Tibial artery (tissue), 4 donors: ENCODE data around the gene ADCY1.

Experiments used
- DNase-seq, 2 donors: peaks; one replicate each; pipeline ENCODE4 v3.0.0-alpha.2; 2019
- H3K27ac ChIP-seq, 2 donors: fragments of 200-600 bp; sonication (generic) in 1 of 2; 1 replicate in 1 of 2; 2 replicates in 1 of 2; pipeline ENCODE4 v1.5.1; 2018 to 2019; ENCODE audit warnings: mild to moderate bottlenecking in 1 of 2
- H3K27me3 ChIP-seq, 2 donors: fragments of 200-600 bp; sonication (generic) in 1 of 2; one replicate each; pipeline versions ENCODE4 v1.5.1 to v1.6.0; 2016 to 2019
- H3K36me3 ChIP-seq, 3 donors: fragments of 200-600 bp; sonication (generic) in 2 of 3; one replicate each; pipeline ENCODE4 v1.5.1; 2016 to 2019; ENCODE audit warnings: mild to moderate bottlenecking in 2 of 3
- H3K4me1 ChIP-seq, 4 donors: fragments of 200-600 bp; sonication (generic) in 2 of 4; 1 replicate in 3 of 4; 2 replicates in 1 of 4; pipeline ENCODE4 v1.5.1; 2016 to 2019
- H3K4me3 ChIP-seq, 2 donors: fragments of 200-600 bp; sonication (generic) in 1 of 2; 1 replicate in 1 of 2; 2 replicates in 1 of 2; pipeline ENCODE4 v1.5.1; 2018 to 2019; ENCODE audit warnings: mild to moderate bottlenecking in 2 of 2
- H3K9me3 ChIP-seq, 3 donors: fragments of 200-600 bp; sonication (generic) in 1 of 3; one replicate each; pipeline ENCODE4 v1.5.1; 2016 to 2019
- CTCF ChIP-seq, 2 experiments: fragments of 200-600 bp in 1 of 2; fragments of 450-650 bp in 1 of 2; IDR thresholded peaks; one replicate each; pipeline ENCODE4 v1.5.1; 2017 to 2019; ENCODE audit warnings: antibody characterized with exemption in 2 of 2, mild to moderate bottlenecking in 1 of 2, moderate library complexity in 1 of 2
- intact Hi-C: fragments of 100-400 bp; cut with DNase I; formaldehyde crosslinking; loops from one replicate; pipeline ENCODE4 v1.15.0; 2023; ENCODE audit warnings: low total_unique reads

Gene ADCY1

DNA sequence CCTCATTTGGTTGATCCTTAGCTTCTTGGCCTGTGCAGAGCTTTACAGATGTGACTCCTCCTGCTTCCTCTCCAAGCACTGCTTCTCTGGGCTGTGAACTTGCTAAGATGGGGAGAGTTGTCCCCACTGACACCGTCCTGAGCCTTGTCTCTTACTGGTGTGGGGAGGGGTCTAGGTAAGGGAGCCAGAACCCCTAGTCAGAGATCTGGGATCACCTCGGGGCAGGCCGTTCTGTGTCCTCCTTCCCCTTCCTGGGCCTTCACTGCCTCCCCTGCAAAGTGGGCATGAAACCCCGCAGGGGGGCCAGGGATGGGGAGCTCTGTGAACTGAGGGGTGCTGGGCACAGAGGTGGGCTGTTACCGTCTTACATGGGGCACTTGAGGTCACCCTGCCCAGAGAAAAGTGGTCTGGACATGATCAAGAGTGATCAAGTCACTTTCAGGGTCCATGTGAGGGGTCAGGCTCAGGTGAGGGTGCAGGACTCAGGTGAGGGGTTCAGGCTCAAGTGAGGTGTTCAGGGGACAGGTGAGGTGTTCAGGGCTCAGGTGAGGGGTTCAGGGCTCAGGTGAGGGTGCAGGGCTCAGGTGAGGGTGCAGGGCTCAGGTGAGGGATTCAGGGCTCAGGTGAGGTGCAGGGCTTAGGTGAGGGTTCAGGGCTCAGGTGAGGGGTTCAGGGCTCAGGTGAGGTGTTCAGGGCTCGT is 86.2 kb downstream of the ADCY1 start:
- intact Hi-C loops, result no loop called here
- Histone ChIP-seq H3K4me1 (no peaks in the 10 kb centered on the region), H3K27me3 (no peaks in the 10 kb centered on the region), H3K4me3 (no peak overlapping the region), H3K9me3 (no peaks in the 10 kb centered on the region), H3K27ac (no peak overlapping the region), H3K36me3 (no peaks in the 10 kb centered on the region)
- peak in 1 of 2 donors; percentile 37 for DNase-seq
- TF ChIP-seq CTCF (IDR thresholded peaks at IDR 0.05), result no peak

- TF ChIP-seq CTCF (IDR thresholded peaks at IDR 0.05), result no peak
- DNase-seq, result peak in 1 of 2 donors; percentile 52
- intact Hi-C loops, result no loop called here
Measured at GRCh38 chr7:45660901-45661211, 86.7 kb downstream of the ADCY1 start.

GRCh38 chr7:45661302-45661995 is 87.3 kb downstream of the ADCY1 start:
- DNase-seq, result no peak
- Histone ChIP-seq H3K36me3 (no peaks in the 10 kb centered on the region), H3K4me1 (no peaks in the 10 kb centered on the region), H3K9me3 (no peaks in the 10 kb centered on the region), H3K27me3 (no peaks in the 10 kb centered on the region), H3K27ac (no peak overlapping the region), H3K4me3 (no peak overlapping the region)
- intact Hi-C loops, result no loop called here
- TF ChIP-seq CTCF (IDR thresholded peaks at IDR 0.05), result no peak

More at GRCh38 chr7:45660901-45661211, 86.7 kb downstream of the ADCY1 start:
- H3K9me3 ChIP-seq, result no peaks in the 10 kb centered on the region
- H3K27me3 ChIP-seq, result no peaks in the 10 kb centered on the region
- H3K27ac ChIP-seq, result no peak overlapping the region
- no peaks in the 10 kb centered on the region for H3K4me1 ChIP-seq
- no peaks in the 10 kb centered on the region for H3K36me3 ChIP-seq
- no peak overlapping the region for H3K4me3 ChIP-seq

DNA sequence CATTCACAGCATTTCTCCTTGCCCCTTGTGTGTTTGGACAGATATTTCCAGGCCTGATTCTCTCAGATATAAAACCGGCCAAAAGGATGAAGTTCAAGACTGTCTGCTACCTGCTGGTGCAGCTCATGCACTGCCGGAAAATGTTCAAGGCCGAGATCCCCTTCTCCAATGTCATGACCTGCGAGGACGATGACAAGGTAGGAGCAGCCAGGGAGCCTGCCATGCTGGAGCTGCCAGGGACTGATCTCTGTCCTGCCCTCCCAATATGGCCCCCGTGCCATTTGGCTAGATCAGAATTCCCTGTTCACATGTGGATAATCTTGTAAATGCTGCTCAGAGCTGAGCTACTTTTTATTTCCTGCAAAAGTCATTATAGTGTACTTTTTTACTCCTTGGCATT is 87.8 kb downstream of the ADCY1 start:
- Histone ChIP-seq H3K27ac (no peak overlapping the region), H3K36me3 (no peaks in the 10 kb centered on the region), H3K4me3 (no peak overlapping the region), H3K4me1 (no peaks in the 10 kb centered on the region), H3K9me3 (no peaks in the 10 kb centered on the region), H3K27me3 (no peaks in the 10 kb centered on the region)
- no peak for DNase-seq
- no peak for TF ChIP-seq CTCF (IDR thresholded peaks at IDR 0.05)
- intact Hi-C loops, result no loop called here

GRCh38 chr7:45662540-45663166 is 88.5 kb downstream of the ADCY1 start:
- H3K4me1 ChIP-seq, result no peaks in the 10 kb centered on the region
- H3K27me3 ChIP-seq, result no peaks in the 10 kb centered on the region
- TF ChIP-seq CTCF (IDR thresholded peaks at IDR 0.05), result no peak
- DNase-seq, result peak in 1 of 2 donors; percentile 57
- no peaks in the 10 kb centered on the region for H3K36me3 ChIP-seq
- intact Hi-C loops, result no loop called here
- no peak overlapping the region for H3K27ac ChIP-seq
- H3K9me3 ChIP-seq, result no peaks in the 10 kb centered on the region
- no peak overlapping the region for H3K4me3 ChIP-seq
